ENCODE data around the gene PM20D1.

DNA sequence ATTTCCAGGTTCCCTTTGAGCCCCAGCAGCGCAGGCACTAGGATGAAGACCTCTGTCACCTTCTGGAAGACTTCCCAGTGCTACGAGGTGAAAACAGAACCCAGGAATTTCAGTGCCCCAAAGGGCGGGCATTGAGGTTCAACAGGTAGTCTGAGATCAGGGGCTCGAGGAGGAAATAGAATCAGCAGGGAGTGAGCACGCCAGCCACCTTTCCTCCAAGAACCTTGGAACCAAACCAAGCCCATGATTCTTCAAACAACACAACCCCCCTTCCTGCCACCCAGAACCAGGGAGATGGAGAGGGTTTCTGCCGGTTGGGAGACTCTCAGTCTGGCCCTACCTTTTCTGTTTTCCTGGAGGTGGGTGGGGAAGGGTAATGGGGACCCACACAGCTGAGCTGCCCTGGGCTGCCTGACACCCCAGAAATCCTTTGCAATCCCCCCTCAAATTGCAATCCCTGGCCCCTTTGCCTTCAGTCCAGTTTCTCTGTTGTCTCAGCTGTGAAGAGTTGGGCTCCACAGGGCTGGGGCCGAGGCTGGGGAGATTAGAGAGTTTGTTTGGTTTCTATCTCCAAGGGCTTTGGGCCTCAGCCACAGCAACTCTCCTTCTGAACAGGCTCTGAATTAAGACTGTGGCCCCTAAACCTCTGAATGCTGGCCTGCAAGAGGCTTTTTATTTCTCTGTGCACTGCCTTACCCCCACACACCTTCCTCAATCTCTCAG is 48.8 kb downstream of the PM20D1 start:
- TF ChIP-seq CTCF (conservative IDR thresholded peaks at IDR 0.05) (no peak), ZFX (IDR thresholded peaks at IDR 0.05) (no peak)
